ENCODE data around the gene FAM83G.

Gene FAM83G

DNA sequence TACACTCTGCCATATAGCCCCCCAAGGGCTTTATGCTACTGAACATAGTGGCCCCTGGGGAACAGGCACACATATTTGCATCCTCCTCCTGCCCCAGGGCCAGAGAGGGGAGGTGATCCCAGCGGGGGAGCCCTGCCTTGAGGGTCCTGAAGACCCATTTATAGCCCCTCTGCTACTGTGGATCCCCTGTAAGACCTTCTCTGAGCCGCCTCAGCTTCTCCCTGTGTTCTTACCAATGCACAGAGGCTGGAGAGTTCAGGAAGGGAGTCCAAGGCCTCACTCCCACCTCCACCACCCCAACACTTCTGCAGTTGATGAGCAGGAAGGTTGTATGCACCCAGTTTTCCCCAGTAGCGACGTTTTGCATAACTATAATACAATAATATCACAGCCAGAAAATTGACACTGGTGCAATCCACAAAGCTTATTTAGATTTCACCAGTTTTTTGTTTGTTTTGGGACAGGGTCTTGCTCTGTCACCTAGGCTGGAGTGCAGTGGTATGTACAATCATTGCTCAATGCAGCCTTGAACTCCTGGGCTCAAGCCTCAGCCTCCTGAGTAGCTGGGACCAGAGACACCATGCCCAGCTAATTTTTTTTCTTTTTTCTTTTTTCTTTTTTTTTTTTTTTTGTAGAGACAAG, 1.3 kb upstream of the FAM83G start:
- DNase-seq (ENCODE audit: low read depth): no peak
- H3K4me3 ChIP-seq (ENCODE audit: low read depth, low read length): no peak overlapping the region
- TF ChIP-seq, protein P1, sequence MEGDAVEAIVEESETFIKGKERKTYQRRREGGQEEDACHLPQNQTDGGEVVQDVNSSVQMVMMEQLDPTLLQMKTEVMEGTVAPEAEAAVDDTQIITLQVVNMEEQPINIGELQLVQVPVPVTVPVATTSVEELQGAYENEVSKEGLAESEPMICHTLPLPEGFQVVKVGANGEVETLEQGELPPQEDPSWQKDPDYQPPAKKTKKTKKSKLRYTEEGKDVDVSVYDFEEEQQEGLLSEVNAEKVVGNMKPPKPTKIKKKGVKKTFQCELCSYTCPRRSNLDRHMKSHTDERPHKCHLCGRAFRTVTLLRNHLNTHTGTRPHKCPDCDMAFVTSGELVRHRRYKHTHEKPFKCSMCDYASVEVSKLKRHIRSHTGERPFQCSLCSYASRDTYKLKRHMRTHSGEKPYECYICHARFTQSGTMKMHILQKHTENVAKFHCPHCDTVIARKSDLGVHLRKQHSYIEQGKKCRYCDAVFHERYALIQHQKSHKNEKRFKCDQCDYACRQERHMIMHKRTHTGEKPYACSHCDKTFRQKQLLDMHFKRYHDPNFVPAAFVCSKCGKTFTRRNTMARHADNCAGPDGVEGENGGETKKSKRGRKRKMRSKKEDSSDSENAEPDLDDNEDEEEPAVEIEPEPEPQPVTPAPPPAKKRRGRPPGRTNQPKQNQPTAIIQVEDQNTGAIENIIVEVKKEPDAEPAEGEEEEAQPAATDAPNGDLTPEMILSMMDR (IDR thresholded peaks at IDR 0.05; ENCODE audit: insufficient read depth, low read depth, low read length, missing control alignments): no peak

DNA sequence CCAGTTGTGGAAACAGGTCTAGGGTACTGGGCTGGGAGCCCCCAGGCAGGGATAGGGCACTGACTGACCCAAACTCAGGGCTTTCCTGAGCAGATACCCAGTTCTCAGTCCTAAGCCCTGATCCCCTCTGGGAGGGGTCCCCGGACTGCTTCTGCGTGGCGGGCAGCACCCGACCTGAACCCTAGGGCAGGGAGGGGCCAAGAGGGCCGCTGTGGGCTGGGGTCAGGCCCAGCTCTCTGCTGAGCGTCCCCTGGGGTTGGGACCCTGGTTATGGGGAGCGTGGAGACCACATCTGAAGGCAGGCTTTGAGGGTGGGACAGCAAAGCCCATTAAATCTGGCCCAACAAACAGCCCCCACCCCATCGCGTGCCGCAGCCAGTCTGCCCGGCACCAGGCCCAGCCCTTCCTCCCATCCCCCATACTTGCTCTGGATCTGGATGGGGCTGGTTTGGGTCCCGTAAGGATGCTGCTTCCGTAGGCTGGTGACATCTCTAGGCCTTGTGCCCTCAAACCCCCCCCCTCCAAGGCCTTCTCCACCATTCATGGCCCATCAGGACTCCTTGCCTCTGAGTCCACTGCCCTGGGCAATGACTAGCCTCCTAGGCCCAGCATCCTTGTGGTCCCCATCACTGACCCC, 691 bp upstream of the FAM83G start:
- DNase-seq (ENCODE audit: low read depth): no peak
- H3K4me3 ChIP-seq (ENCODE audit: low read depth, low read length): peak overlapping the region; percentile 78

DNA sequence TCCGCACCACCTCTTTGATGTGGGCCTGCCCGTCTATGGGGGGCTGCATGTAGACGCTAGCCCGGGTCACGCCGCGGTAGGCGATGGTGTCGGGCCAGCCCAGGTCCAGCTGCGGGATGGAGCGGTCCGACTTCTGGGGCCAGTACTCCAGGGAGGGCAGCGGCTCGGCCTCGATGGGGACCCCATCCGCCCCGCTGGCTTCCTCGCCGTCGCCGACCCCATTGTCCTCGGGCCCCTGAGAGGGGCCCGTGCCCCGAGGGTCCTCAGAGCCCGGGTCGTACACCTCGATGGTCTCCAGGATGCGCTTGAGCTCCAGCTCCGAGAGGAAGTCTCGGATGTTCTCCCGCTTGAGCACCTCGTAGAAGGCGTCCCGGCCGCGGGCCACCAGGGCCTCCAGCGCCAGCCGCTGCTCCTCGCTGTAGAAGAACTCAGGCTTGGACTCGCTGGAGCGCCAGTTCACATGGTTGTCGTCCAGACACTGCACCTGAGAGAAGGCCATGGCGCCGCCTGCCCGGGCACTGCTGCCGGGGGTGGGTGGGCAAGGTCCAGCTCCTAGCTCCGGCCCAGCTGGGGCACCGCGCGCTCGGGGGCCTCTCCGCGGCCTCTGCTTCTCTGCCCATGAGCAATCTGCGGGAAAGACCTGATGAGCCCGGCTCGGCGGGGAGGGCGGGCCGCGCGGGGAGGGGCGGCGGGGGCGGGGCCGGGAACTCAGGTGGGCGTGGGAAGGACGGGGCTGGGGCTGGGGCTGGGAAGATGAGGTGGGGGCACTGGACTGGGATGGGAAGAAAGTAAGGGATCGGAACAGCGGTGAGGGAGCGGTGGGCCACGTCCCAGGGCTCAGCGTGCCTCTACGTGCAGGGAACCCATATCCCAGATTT, 782 bp downstream of the FAM83G start:
- peak; percentile 30 for DNase-seq (ENCODE audit: low read depth)
- TF ChIP-seq, protein P1 (IDR thresholded peaks at IDR 0.05; ENCODE audit: insufficient read depth, low read depth, low read length, missing control alignments): no peak
- peak overlapping the region; percentile 72 for H3K4me3 ChIP-seq (ENCODE audit: low read depth, low read length)

More for the DNA sequence above, 691 bp upstream of the FAM83G start:
- TF ChIP-seq, protein P1 (IDR thresholded peaks at IDR 0.05; ENCODE audit: insufficient read depth, low read depth, low read length, missing control alignments): no peak

DNA sequence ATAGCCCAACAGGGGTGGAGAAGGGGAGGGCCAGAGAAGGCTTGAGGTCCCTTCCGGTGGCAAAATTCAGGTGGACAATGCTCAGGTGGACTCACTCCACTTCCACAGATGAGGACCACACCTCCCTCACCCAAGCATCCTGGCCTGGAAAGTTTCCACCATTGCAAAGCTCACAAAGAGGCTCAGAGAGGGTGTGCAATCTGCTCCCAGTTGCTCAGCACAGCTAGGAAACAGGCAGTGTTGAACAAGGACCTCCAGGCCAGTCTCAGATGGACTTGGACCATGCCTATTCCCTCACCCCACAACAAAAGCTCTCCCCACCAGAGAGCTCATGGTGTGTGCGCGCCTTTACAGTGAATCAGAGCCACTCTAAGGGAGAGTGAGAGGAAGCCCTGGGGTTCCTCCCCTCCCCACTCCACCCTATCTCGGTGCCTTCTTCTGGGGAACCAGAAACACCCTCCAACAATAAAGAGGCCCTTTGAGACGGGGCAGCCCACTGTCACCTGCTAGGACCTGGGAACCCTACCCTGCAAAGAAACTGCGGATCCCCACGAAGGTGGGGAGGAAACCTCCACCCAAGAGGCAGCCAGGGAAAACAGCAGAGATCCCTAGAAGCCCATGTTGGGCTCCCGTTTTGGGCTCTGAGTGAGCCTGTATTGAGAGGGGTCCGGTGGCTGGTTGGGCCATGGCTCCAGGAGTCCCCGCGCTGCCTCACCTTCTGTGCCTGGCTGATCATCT, 1.6 kb downstream of the FAM83G start:
- TF ChIP-seq, protein P1 (IDR thresholded peaks at IDR 0.05; ENCODE audit: insufficient read depth, low read depth, low read length, missing control alignments): no peak
- H3K4me3 ChIP-seq (ENCODE audit: low read depth, low read length): peak overlapping the region; percentile 72
- no peak for DNase-seq (ENCODE audit: low read depth)

DNA sequence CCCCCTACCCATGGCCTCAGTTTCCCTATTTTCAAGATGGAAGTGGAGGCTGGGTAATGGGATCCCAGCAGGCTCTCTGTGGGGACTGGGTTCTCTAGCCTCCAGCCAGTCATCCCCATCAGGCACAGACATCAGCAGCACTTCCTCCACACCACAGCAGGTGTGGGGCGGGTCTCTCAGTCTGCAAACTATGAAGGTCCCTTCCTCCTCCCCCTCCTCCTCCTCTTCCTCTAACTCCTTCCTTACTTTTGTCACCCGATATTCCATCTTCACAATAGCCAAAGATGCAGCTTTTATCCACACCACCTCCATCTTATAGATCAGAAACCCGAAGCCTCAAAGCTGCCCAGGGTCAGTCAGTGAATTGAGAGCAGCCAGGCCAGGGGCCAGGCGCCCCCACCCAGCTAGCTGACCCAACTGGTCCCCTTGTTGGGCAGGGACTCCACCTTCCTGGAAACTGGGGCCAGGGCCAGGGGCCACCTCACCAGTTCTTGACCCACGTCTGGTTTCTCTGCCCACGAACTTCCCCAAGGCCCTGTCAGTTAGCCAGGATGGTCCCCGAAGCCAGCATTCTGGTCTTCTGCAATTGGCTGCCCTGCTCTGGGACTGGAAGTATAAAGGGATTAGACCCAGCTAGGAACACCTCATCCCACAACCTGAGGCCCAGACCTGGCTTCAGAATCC, 2.5 kb downstream of the FAM83G start:
- H3K4me3 ChIP-seq (ENCODE audit: low read depth, low read length): no peak overlapping the region
- TF ChIP-seq, protein P1 (IDR thresholded peaks at IDR 0.05; ENCODE audit: insufficient read depth, low read depth, low read length, missing control alignments): no peak
- no peak for DNase-seq (ENCODE audit: low read depth)
